ENCODE results near the gene LOXL1. TPM values are rescaled to one million over a fixed set of nuclear protein-coding genes. Genes with fewer than 3 reads are reported as not detected.

The LOXL1 gene
- total and polyA plus RNA-seq, 4 donors: 0.67 to 2.0 (median 1.4) TPM; not detected in 1

- H3K4me1 ChIP-seq (ENCODE audit: control insufficient read depth in 4 of 4, insufficient read depth in 4 of 4, low read length in 3 of 4): peaks cover 9 to 41% (median 29%) of the 10 kb centered on the region in 4 donors
- DNase-seq (ENCODE audit: low spot score): no peak
- WGBS: 63% methylated on average over 5 of the region's 5 CpGs
These were observed 65.0 kb downstream of the LOXL1 start for GRCh38 chr15:73991260-73991659.

GRCh38 chr15:73991726-73992593, 65.7 kb downstream of the LOXL1 start, which contains the start of gene STOML1:
TSS of gene STOML1 (minus strand) at chr15:73992295. CDS start at chr15:73992223, 72 bp downstream.
- Histone ChIP-seq H3K9ac (ENCODE audit: low read depth in 1 of 2, low read length in 2 of 2) (peak within 1 kb of the TSS; percentile 16 to 48), H3K9me3 (ENCODE audit: control insufficient read depth in 4 of 4, low read length in 3 of 4) (no peaks in the 10 kb centered on the region), H3K27me3 (ENCODE audit: control insufficient read depth in 4 of 4, insufficient read depth in 4 of 4, low read length in 3 of 4) (no peaks in the 10 kb centered on the region), H3K27ac (ENCODE audit: low read depth in 1 of 2, low read length in 2 of 2) (peak within 1 kb of the TSS; percentile 28 to 72), H3K36me3 (ENCODE audit: control insufficient read depth in 4 of 4, insufficient read depth in 3 of 4, low read depth in 1 of 4, low read length in 3 of 4) (peaks cover 0 to 4% (median 0%) of the 10 kb centered on the region in 4 donors), H3K4me3 (ENCODE audit: low read depth in 1 of 3, low read length in 3 of 3) (peak within 1 kb of the TSS; percentile 77 to 86 (median 79)), H3K4me1 (ENCODE audit: control insufficient read depth in 4 of 4, insufficient read depth in 4 of 4, low read length in 3 of 4) (peaks cover 9 to 43% (median 32%) of the 10 kb centered on the region in 4 donors)
- WGBS: under 1% methylated on average over 72 of the region's 72 CpGs
- TF ChIP-seq ZBTB33 (IDR thresholded peaks at IDR 0.05) (no peak), CTCF (IDR thresholded peaks at IDR 0.05; ENCODE audit: low read depth, low read length, missing input control) (peak; percentile 96), FOXA1 (IDR thresholded peaks at IDR 0.05) (no peak), MAX (IDR thresholded peaks at IDR 0.05) (no peak), RXRA (IDR thresholded peaks at IDR 0.05) (no peak), GABPA (IDR thresholded peaks at IDR 0.05 in 1 of 2, conservative IDR thresholded peaks at IDR 0.05 in 1 of 2) (peak; percentile 27 to 86), SP1 (IDR thresholded peaks at IDR 0.05) (no peak), FOXA2 (IDR thresholded peaks at IDR 0.05) (no peak), EGR1 (IDR thresholded peaks at IDR 0.05; ENCODE audit: low read depth in 2 of 2) (peak in 1 of 2 donors; percentile 13)
- DNase-seq (ENCODE audit: low spot score): peak; percentile 98

More at GRCh38 chr15:73991260-73991659, 65.0 kb downstream of the LOXL1 start:
- H3K27ac ChIP-seq (ENCODE audit: low read depth in 1 of 2, low read length in 2 of 2): peak overlapping the region; percentile 28 to 72
- peak overlapping the region; percentile 77 to 86 (median 79) for H3K4me3 ChIP-seq (ENCODE audit: low read depth in 1 of 3, low read length in 3 of 3)
- peak overlapping the region in 1 of 2 donors; percentile 48 for H3K9ac ChIP-seq (ENCODE audit: low read depth in 1 of 2, low read length in 2 of 2)
- no peaks in the 10 kb centered on the region for H3K27me3 ChIP-seq (ENCODE audit: control insufficient read depth in 4 of 4, insufficient read depth in 4 of 4, low read length in 3 of 4)
- no peaks in the 10 kb centered on the region for H3K9me3 ChIP-seq (ENCODE audit: control insufficient read depth in 4 of 4, low read length in 3 of 4)
- TF ChIP-seq RAD21 (IDR thresholded peaks at IDR 0.05): no peak
- TF ChIP-seq HNF4G (IDR thresholded peaks at IDR 0.05): no peak
- TF ChIP-seq YY1 (IDR thresholded peaks at IDR 0.05): no peak
- TF ChIP-seq JUND (IDR thresholded peaks at IDR 0.05): no peak
- TF ChIP-seq ZBTB33 (IDR thresholded peaks at IDR 0.05): no peak
- no peak for TF ChIP-seq REST (IDR thresholded peaks at IDR 0.05)
- peak; percentile 92 for TF ChIP-seq NR2F2 (IDR thresholded peaks at IDR 0.05)
- peaks cover 0 to 6% (median 0%) of the 10 kb centered on the region in 4 donors for H3K36me3 ChIP-seq (ENCODE audit: control insufficient read depth in 4 of 4, insufficient read depth in 3 of 4, low read depth in 1 of 4, low read length in 3 of 4)

All from liver (tissue), 9 donors.